ENCODE results near the gene GIGYF2. TPM values are rescaled to one million over a fixed set of nuclear protein-coding genes. Genes with fewer than 3 reads are reported as not detected.
"Not testable (repeated sequence)": the region's sequence is repeated elsewhere in the genome, so short reads cannot be mapped to it uniquely, and the experiment has no call there.

Gene GIGYF2
- total RNA-seq, 1 donor from 2014 or later = 70.5 TPM

GRCh38 chr2:232707076-232707475 is 9.9 kb downstream of the GIGYF2 start:
- no peak for TF ChIP-seq CTCF (IDR thresholded peaks at IDR 0.05)
- Histone ChIP-seq H3K27ac (no peak overlapping the region), H3K36me3 (peaks cover 67% of the 10 kb centered on the region), H3K4me1 (no peaks in the 10 kb centered on the region), H3K9me3 (no peaks in the 10 kb centered on the region), H3K4me3 (no peak overlapping the region), H3K27me3 (no peaks in the 10 kb centered on the region)
- DNase-seq (no peak), ATAC-seq (no peak)
- intact Hi-C loops (cut with DNase I) = no loop called here

GRCh38 chr2:232713505-232713904 is 16.4 kb downstream of the GIGYF2 start:
- no peaks in the 10 kb centered on the region for H3K4me1 ChIP-seq
- no peak overlapping the region for H3K27ac ChIP-seq
- no peaks in the 10 kb centered on the region for H3K9me3 ChIP-seq
- DNase-seq (no peak), ATAC-seq (no peak)
- H3K27me3 ChIP-seq = no peaks in the 10 kb centered on the region
- H3K36me3 ChIP-seq = peaks cover 33% of the 10 kb centered on the region
- intact Hi-C loops (cut with DNase I) = no loop called here
- no peak overlapping the region for H3K4me3 ChIP-seq
- TF ChIP-seq CTCF (IDR thresholded peaks at IDR 0.05) = no peak

GRCh38 chr2:232714969-232715368 is 17.8 kb downstream of the GIGYF2 start:
- Histone ChIP-seq H3K27me3 (no peaks in the 10 kb centered on the region), H3K36me3 (peaks cover 30% of the 10 kb centered on the region), H3K4me1 (no peaks in the 10 kb centered on the region), H3K9me3 (no peaks in the 10 kb centered on the region), H3K4me3 (no peak overlapping the region), H3K27ac (no peak overlapping the region)
- intact Hi-C loops (cut with DNase I) = no loop called here
- no peak for DNase-seq
- ATAC-seq = no peak
- TF ChIP-seq CTCF (IDR thresholded peaks at IDR 0.05) = no peak

- intact Hi-C loops (cut with DNase I); ATAC-seq; H3K9me3 ChIP-seq; DNase-seq; H3K4me1 ChIP-seq; H3K4me3 ChIP-seq; H3K27me3 ChIP-seq; H3K27ac ChIP-seq: not testable (repeated sequence)
- peaks cover 35% of the 10 kb centered on the region for H3K36me3 ChIP-seq
Observed at GRCh38 chr2:232720056-232720455, 22.9 kb downstream of the GIGYF2 start.

GRCh38 chr2:232721261-232721660 is 24.1 kb downstream of the GIGYF2 start:
- DNase-seq (no peak), ATAC-seq (no peak)
- Histone ChIP-seq H3K4me3 (no peak overlapping the region), H3K36me3 (peaks cover 47% of the 10 kb centered on the region), H3K27me3 (no peaks in the 10 kb centered on the region), H3K4me1 (peaks cover 7% of the 10 kb centered on the region), H3K27ac (no peak overlapping the region), H3K9me3 (no peaks in the 10 kb centered on the region)
- intact Hi-C loops (cut with DNase I) = no loop called here
- no peak for TF ChIP-seq CTCF (IDR thresholded peaks at IDR 0.05)

GRCh38 chr2:232721882-232722281 is 24.8 kb downstream of the GIGYF2 start:
- H3K4me1 ChIP-seq = peaks cover 7% of the 10 kb centered on the region
- intact Hi-C loops (cut with DNase I) = no loop called here
- H3K4me3 ChIP-seq = no peak overlapping the region
- peaks cover 46% of the 10 kb centered on the region for H3K36me3 ChIP-seq
- no peak for TF ChIP-seq CTCF (IDR thresholded peaks at IDR 0.05)
- ATAC-seq (no peak), DNase-seq (no peak)
- no peak overlapping the region for H3K27ac ChIP-seq
- no peaks in the 10 kb centered on the region for H3K27me3 ChIP-seq
- no peaks in the 10 kb centered on the region for H3K9me3 ChIP-seq
